HCT116 (cell line): ENCODE results near the gene SNTG2. TPM values are rescaled to one million over a fixed set of nuclear protein-coding genes. Genes with fewer than 3 reads are reported as not detected.
"Not testable (repeated sequence)": the region's sequence is repeated elsewhere in the genome, so short reads cannot be mapped to it uniquely, and the experiment has no call there.

Experiments
- ATAC-seq: fragments of 200-7000 bp; cut with Tn5 transposase; 2 replicates; pipeline ENCODE4 v1.9.1; 2020; ENCODE audit warnings: mild to moderate bottlenecking, moderate library complexity
- BruUV-seq: library from RNA; stranded (reverse); fragments of 400-500 nt; replicated peaks from 2 replicates; lab custom pipeline; 2021; lab: Mats Ljungman, UMichigan
- CTCF ChIA-PET: fragments of 300-600 bp; sonication (Branson Sonifier 250); formaldehyde crosslinking; loops from one replicate; lab custom pipeline; 2021; ENCODE audit warnings: antibody characterized with exemption; lab: Charles Lee
- POLR2A ChIA-PET: fragments of 300-600, 350-600 bp; sonication (Branson Sonifier 250); formaldehyde crosslinking; loops from one replicate; lab custom pipeline; 2021; ENCODE audit warnings: antibody characterized with exemption; lab: Charles Lee
- RAD21 ChIA-PET, 2 experiments: fragments of 300-600 bp; sonication (Branson Sonifier 250); formaldehyde crosslinking; loops; one replicate each; lab custom pipeline; 2023; ENCODE audit warnings: low total read pairs in 2 of 2; ENCODE audit not compliant: uncharacterized antibody in 2 of 2, unreplicated experiment in 2 of 2, low non-redundant PET in 1 of 2; lab: Charles Lee
- DNase-seq: peaks from one replicate; pipeline ENCODE4 v3.0.0-alpha.2; 2010; ENCODE audit warnings: low read depth, low spot score
- H2AFZ ChIP-seq: fragments of 200-600 bp; shearing (Covaris generic), sonication (generic); 2 replicates; pipeline ENCODE4 v1.6.1; 2017; ENCODE audit warnings: low read depth, mixed run types, mixed read lengths, antibody characterized with exemption, low read length; ENCODE audit not compliant: poor library complexity, severe bottlenecking
- H3K27ac ChIP-seq: 2 replicates; pipeline ENCODE4 v1.5.1; 2012; ENCODE audit warnings: low read depth, low read length
- H3K27me3 ChIP-seq: fragments of 200-600 bp; sonication (generic); 2 replicates; pipeline ENCODE4 v1.6.1; 2016; ENCODE audit warnings: mixed run types, low read length, mixed read lengths; ENCODE audit not compliant: insufficient read depth
- H3K36me3 ChIP-seq, 2 experiments: fragments of 200-500 bp in 1 of 2; fragments of 200-600 bp in 1 of 2; sonication (Bioruptor generic) in 1 of 2; sonication (generic) in 1 of 2; 2 replicates each; pipeline versions ENCODE4 v1.5.1 to v1.6.1; 2014 to 2016; ENCODE audit warnings: low read length in 2 of 2, inconsistent platforms in 1 of 2, mixed read lengths in 1 of 2, mixed run types in 1 of 2; ENCODE audit not compliant: insufficient read depth in 2 of 2, control insufficient read depth in 1 of 2
- H3K4me1 ChIP-seq, 2 experiments: fragments of 200-600 bp in 1 of 2; sonication (generic) in 1 of 2; 2 replicates each; pipeline versions ENCODE4 v1.5.1 to v1.6.1; 2012 to 2017; ENCODE audit warnings: low read length in 2 of 2, inconsistent platforms in 1 of 2, mild to moderate bottlenecking in 1 of 2, mixed read lengths in 1 of 2, mixed run types in 1 of 2, moderate library complexity in 1 of 2; ENCODE audit not compliant: insufficient read depth in 2 of 2, control insufficient read depth in 1 of 2
- H3K4me2 ChIP-seq: fragments of 200-600 bp; sonication (generic); 2 replicates; pipeline ENCODE4 v1.6.1; 2017; ENCODE audit warnings: mixed run types, low read length, mixed read lengths
- H3K4me3 ChIP-seq, 2 experiments: fragments of 200-600 bp in 1 of 2; sonication (generic) in 1 of 2; replicated peaks in 1 of 2; 2 replicates each; pipeline ENCODE4 v1.5.1; 2011 to 2016; ENCODE audit warnings: low read length in 2 of 2, control low read depth in 1 of 2, low read depth in 1 of 2, mild to moderate bottlenecking in 1 of 2, mixed read lengths in 1 of 2, mixed run types in 1 of 2
- H3K79me2 ChIP-seq: fragments of 200-600 bp; sonication (generic); 2 replicates; pipeline ENCODE4 v1.6.1; 2017; ENCODE audit warnings: mild to moderate bottlenecking, mixed run types, low read length, moderate library complexity, mixed read lengths; ENCODE audit not compliant: insufficient read depth
- H3K9ac ChIP-seq: fragments of 200-600 bp; sonication (generic); 2 replicates; pipeline ENCODE4 v1.6.1; 2016; ENCODE audit warnings: low read length, mixed read lengths
- H3K9me2 ChIP-seq: fragments of 200-600 bp; sonication (generic), shearing (Covaris generic); 2 replicates; pipeline ENCODE4 v1.6.1; 2017; ENCODE audit warnings: mixed run types, mild to moderate bottlenecking, moderate library complexity; ENCODE audit not compliant: insufficient read depth
- H3K9me3 ChIP-seq, 2 experiments: fragments of 200-500 bp in 1 of 2; fragments of 200-600 bp in 1 of 2; sonication (Bioruptor generic) in 1 of 2; sonication (generic) in 1 of 2; 2 replicates each; pipeline ENCODE4 v1.6.1; 2014 to 2017; ENCODE audit warnings: low read length in 2 of 2, mixed read lengths in 2 of 2, inconsistent platforms in 1 of 2, low read depth in 1 of 2, mild to moderate bottlenecking in 1 of 2, mixed run types in 1 of 2, moderate library complexity in 1 of 2; ENCODE audit not compliant: control insufficient read depth in 1 of 2, insufficient read depth in 1 of 2
- H4K20me1 ChIP-seq: fragments of 200-600 bp; sonication (generic), shearing (Covaris generic); 2 replicates; pipeline ENCODE4 v1.6.1; 2017; ENCODE audit warnings: mixed run types, mild to moderate bottlenecking, moderate library complexity; ENCODE audit not compliant: insufficient read depth
- ATF3 ChIP-seq: IDR thresholded peaks from 2 replicates; pipeline ENCODE4 v1.6.1; 2012
- EGR1 ChIP-seq: IDR thresholded peaks from 2 replicates; pipeline ENCODE4 v1.6.1; 2012; ENCODE audit warnings: low read depth
- SP1 ChIP-seq: IDR thresholded peaks from 2 replicates; pipeline ENCODE4 v1.6.1; 2012; ENCODE audit warnings: low read depth
- intact Hi-C: fragments of 100-400 bp; cut with micrococcal nuclease; formaldehyde crosslinking; loops from 2 replicates; pipeline ENCODE4 v1.10.0; 2022
- total RNA-seq: library from RNA; stranded (reverse); gene quantifications from one replicate; pipeline ENCODE4 v1.2.1, GENCODE V29; 2021; ENCODE audit not compliant: unreplicated experiment

Gene SNTG2
- total RNA-seq, 1 experiment from 2014 or later: not detected

DNA sequence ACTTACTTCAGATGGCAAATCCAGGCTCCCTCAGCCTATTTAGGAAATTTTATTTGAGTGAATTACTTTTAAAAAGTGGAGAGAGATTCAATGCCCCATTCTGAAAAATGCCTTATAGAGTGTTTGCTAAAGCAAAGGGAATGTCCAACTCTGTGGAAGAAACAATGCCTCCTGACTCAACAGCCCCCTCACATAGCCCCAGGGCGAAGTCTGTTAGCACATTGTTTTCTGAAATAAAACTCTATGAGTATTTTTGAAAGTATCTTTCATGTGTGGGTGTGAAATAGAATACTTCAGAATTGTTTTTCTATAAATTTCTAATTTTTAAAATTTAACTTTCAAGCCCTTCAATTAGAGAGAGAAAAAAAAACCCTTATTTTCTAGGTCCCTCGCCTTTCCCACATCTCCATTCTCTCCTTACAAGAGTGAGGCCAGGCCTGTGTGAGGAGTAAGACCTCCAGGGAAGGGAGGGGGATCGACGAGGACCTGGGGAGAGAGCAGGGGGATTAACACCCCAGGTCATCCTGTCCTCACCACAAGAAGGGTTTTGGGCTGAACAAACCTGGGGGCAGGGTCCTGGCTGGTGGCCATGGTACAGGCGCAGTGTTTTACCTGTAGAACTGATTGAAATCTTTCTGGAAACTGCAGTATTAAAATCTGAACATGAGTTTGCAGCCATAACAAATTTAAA lies 141.4 kb downstream of the SNTG2 start:
- ATAC-seq (no peak), DNase-seq (no peak)
- Histone ChIP-seq H3K36me3 (no peaks in the 10 kb centered on the region), H3K4me2 (no peak overlapping the region), H3K9ac (no peak overlapping the region), H4K20me1 (no peaks in the 10 kb centered on the region), H3K27me3 (0 out of 2 replicates have a peak, but pooled peaks cover 2% of the 10 kb centered on the region), H3K9me3 (no peaks in the 10 kb centered on the region), H3K9me2 (no peaks in the 10 kb centered on the region), H2AFZ (no peak overlapping the region), H3K79me2 (no peaks in the 10 kb centered on the region), H3K27ac (no peak overlapping the region), H3K4me1 (no peaks in the 10 kb centered on the region), H3K4me3 (no peak overlapping the region)
- no peak for TF ChIP-seq EGR1
- TF ChIP-seq ATF3: no peak
- TF ChIP-seq SP1: no peak
- ChIA-PET RAD21 (no interaction called here), CTCF (no interaction called here), POLR2A (no interaction called here)
- no TSS peak for BruUV-seq
- intact Hi-C loops: no loop called here

DNA sequence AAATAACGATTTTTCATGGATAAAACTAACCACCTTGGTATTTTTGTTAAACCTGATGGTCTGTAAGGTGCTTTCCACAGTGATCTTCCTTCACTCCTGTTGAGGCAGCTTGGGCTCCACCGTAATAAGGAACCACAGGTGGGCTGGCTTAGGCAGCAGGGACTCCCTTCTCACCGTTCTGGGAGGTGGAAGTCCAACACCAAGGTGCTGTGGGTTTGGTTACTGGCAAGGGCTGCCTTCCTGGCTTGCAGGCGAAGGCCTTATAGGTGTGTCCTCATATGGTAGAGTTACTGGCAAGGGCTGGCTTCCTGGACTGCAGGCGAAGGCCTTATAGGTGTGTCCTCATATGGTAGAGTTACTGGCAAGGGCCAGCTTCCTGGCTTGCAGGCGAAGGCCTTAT lies 143.0 kb downstream of the SNTG2 start:
- RAD21 ChIA-PET, H3K27ac ChIP-seq, H3K9me2 ChIP-seq, H2AFZ ChIP-seq, POLR2A ChIA-PET, H3K4me2 ChIP-seq, BruUV-seq, H3K4me1 ChIP-seq, ATAC-seq, H3K79me2 ChIP-seq, H3K36me3 ChIP-seq, H3K27me3 ChIP-seq, H4K20me1 ChIP-seq, intact Hi-C loops, CTCF ChIA-PET, H3K4me3 ChIP-seq, DNase-seq, H3K9me3 ChIP-seq, H3K9ac ChIP-seq: not testable (repeated sequence)
